ENCODE measurements around the gene SLC22A13.

Gene SLC22A13

GRCh38 chr3:38253704-38254103, 11.9 kb upstream of the SLC22A13 start:
- H3K27me3 ChIP-seq (ENCODE audit: insufficient read depth, low read length, poor library complexity, severe bottlenecking) = no peaks in the 10 kb centered on the region
- H3K4me3 ChIP-seq (ENCODE audit: low read length, poor library complexity, severe bottlenecking) = no peak overlapping the region
- H3F3A ChIP-seq (ENCODE audit: low read depth) = no peaks in the 10 kb centered on the region
- H4K20me1 ChIP-seq (ENCODE audit: insufficient read depth, low read length, poor library complexity, severe bottlenecking) = no peaks in the 10 kb centered on the region
- H2AFZ ChIP-seq (ENCODE audit: low read length) = no peak overlapping the region
- H3K79me2 ChIP-seq (ENCODE audit: insufficient read depth, low read length) = no peaks in the 10 kb centered on the region
- H3K4me2 ChIP-seq (ENCODE audit: low read depth, low read length, poor library complexity, severe bottlenecking) = no peak overlapping the region
- H3K9ac ChIP-seq (ENCODE audit: low read depth, low read length, poor library complexity, severe bottlenecking) = no peak overlapping the region
- H3K9me2 ChIP-seq (replicated peaks; ENCODE audit: low read depth, low read length) = no peaks in the 10 kb centered on the region
- no peaks in the 10 kb centered on the region for H3K4me1 ChIP-seq (ENCODE audit: insufficient read depth, low read length, poor library complexity, severe bottlenecking)
- H3K9me3 ChIP-seq (ENCODE audit: insufficient read depth, low read depth, low read length) = no peaks in the 10 kb centered on the region
- no peak for TF ChIP-seq EZH2phosphoT487 (IDR thresholded peaks at IDR 0.05; ENCODE audit: borderline replicate concordance)
- TF ChIP-seq, protein P1, sequence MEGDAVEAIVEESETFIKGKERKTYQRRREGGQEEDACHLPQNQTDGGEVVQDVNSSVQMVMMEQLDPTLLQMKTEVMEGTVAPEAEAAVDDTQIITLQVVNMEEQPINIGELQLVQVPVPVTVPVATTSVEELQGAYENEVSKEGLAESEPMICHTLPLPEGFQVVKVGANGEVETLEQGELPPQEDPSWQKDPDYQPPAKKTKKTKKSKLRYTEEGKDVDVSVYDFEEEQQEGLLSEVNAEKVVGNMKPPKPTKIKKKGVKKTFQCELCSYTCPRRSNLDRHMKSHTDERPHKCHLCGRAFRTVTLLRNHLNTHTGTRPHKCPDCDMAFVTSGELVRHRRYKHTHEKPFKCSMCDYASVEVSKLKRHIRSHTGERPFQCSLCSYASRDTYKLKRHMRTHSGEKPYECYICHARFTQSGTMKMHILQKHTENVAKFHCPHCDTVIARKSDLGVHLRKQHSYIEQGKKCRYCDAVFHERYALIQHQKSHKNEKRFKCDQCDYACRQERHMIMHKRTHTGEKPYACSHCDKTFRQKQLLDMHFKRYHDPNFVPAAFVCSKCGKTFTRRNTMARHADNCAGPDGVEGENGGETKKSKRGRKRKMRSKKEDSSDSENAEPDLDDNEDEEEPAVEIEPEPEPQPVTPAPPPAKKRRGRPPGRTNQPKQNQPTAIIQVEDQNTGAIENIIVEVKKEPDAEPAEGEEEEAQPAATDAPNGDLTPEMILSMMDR (conservative IDR thresholded peaks at IDR 0.05; ENCODE audit: low read length) = no peak
- H3K36me3 ChIP-seq (ENCODE audit: insufficient read depth, low read length) = peaks cover 77% of the 10 kb centered on the region; the same call in 1 of the 2 replicates

DNA sequence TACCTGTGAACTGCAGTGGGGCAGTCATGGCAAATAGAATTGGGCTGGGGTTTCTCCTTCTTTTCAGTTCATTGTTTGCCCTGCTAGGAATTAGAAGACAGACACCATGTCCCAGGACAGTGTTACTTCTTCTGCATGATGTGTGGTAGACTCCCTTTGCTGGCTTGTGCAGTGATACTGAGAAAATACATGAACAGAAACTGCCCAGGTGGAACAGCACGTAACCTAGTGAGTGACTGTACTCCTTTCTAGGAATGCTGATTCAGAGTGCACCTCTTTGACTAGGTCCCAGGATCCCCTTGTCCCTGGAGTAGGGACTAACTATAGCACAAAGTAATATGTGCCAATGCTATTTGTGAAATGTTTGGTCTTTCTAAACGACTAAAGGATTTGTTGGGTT, 10.7 kb upstream of the SLC22A13 start:
- Histone ChIP-seq H3K4me1 (ENCODE audit: insufficient read depth, low read length, poor library complexity, severe bottlenecking) (no peaks in the 10 kb centered on the region), H3K9me3 (ENCODE audit: insufficient read depth, low read depth, low read length) (no peaks in the 10 kb centered on the region), H4K20me1 (ENCODE audit: insufficient read depth, low read length, poor library complexity, severe bottlenecking) (no peaks in the 10 kb centered on the region), H3K9me2 (replicated peaks; ENCODE audit: low read depth, low read length) (no peaks in the 10 kb centered on the region), H3K4me3 (ENCODE audit: low read length, poor library complexity, severe bottlenecking) (no peak overlapping the region), H3K4me2 (ENCODE audit: low read depth, low read length, poor library complexity, severe bottlenecking) (no peak overlapping the region), H3K36me3 (ENCODE audit: insufficient read depth, low read length) (peaks cover 65% of the 10 kb centered on the region; the same call in 1 of the 2 replicates), H3K79me2 (ENCODE audit: insufficient read depth, low read length) (no peaks in the 10 kb centered on the region), H2AFZ (ENCODE audit: low read length) (no peak overlapping the region), H3K9ac (ENCODE audit: low read depth, low read length, poor library complexity, severe bottlenecking) (no peak overlapping the region), H3F3A (ENCODE audit: low read depth) (no peaks in the 10 kb centered on the region), H3K27me3 (ENCODE audit: insufficient read depth, low read length, poor library complexity, severe bottlenecking) (no peaks in the 10 kb centered on the region)
- TF ChIP-seq, protein P1 (conservative IDR thresholded peaks at IDR 0.05; ENCODE audit: low read length) = no peak

DNA sequence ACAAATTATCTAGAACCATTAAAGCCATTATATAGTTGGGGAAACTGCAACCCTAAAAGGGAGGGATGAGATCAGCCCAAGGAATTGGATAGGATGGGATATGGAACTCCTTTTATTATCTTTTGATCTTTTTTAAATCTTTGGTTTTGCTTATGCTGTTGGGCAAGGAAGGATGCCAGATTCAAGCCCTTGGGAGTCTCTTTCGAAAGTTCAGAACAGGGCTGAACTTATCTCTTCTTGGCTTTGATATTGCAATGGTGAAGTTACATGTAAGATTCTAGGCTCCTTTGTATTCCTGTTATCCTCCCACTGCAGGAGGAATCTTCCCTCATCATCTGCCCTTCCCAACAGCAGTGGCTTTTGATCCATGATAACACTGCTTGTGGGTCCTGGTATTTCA, 10.0 kb upstream of the SLC22A13 start:
- Histone ChIP-seq H3K9me3 (ENCODE audit: insufficient read depth, low read depth, low read length) (no peaks in the 10 kb centered on the region), H4K20me1 (ENCODE audit: insufficient read depth, low read length, poor library complexity, severe bottlenecking) (no peaks in the 10 kb centered on the region), H3K79me2 (ENCODE audit: insufficient read depth, low read length) (no peaks in the 10 kb centered on the region), H3K36me3 (ENCODE audit: insufficient read depth, low read length) (peaks cover 58% of the 10 kb centered on the region; the same call in 1 of the 2 replicates), H3F3A (ENCODE audit: low read depth) (no peaks in the 10 kb centered on the region), H2AFZ (ENCODE audit: low read length) (no peak overlapping the region), H3K9ac (ENCODE audit: low read depth, low read length, poor library complexity, severe bottlenecking) (no peak overlapping the region), H3K9me2 (replicated peaks; ENCODE audit: low read depth, low read length) (no peaks in the 10 kb centered on the region), H3K4me3 (ENCODE audit: low read length, poor library complexity, severe bottlenecking) (no peak overlapping the region), H3K4me1 (ENCODE audit: insufficient read depth, low read length, poor library complexity, severe bottlenecking) (no peaks in the 10 kb centered on the region), H3K4me2 (ENCODE audit: low read depth, low read length, poor library complexity, severe bottlenecking) (no peak overlapping the region), H3K27me3 (ENCODE audit: insufficient read depth, low read length, poor library complexity, severe bottlenecking) (no peaks in the 10 kb centered on the region)
- no peak for TF ChIP-seq EZH2phosphoT487 (IDR thresholded peaks at IDR 0.05; ENCODE audit: borderline replicate concordance)
- TF ChIP-seq, protein P1 (conservative IDR thresholded peaks at IDR 0.05; ENCODE audit: low read length) = no peak

Data from Loucy (cell line).